Pons (tissue), 1 donor: ENCODE data around the gene PLA2G5.

ENCODE experiments used
- DNase-seq: peaks from one replicate; pipeline ENCODE4 v3.0.0-alpha.2; 2016; ENCODE audit warnings: low spot score

Gene PLA2G5

DNA sequence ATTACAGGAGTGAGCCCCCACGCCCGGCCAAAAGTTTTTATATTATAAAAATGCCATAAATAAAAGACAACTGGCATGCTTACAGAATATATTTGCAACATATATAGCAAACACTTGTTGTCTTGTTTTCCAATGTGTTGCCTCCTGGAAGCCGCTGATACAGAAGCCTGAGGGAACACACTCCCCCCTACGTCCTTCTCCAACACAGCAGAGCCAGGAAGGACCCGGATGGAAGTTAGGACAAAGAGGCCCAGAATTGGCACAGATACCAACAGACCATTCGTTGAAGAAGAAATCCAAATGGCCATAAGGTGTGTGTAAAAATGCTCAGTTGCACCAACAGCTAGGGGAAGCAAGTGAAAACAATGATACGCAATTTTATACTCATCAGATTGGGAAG, 1.3 kb upstream of the PLA2G5 start:
- no peak for DNase-seq

DNA sequence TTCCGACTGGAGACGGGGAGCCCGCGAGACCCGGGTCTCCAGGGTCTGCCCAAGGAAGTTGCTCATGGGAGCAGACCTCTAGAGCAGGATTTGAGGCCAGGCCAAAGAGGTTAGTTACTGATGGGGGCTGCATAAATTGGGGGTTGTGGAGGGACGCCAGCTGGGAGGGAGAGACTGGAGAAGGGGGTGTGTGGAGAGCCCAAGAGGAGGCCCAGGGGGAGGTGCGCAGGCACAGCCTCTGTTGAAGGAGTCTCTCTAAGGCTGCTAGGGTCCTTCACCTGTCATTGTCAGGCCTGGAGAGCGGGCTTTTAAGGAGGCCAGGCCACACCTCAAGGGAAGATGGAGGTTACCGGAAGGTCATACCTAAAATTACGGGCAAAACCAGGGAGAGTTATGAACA, 363 bp downstream of the PLA2G5 start:
- no peak for DNase-seq

DNA sequence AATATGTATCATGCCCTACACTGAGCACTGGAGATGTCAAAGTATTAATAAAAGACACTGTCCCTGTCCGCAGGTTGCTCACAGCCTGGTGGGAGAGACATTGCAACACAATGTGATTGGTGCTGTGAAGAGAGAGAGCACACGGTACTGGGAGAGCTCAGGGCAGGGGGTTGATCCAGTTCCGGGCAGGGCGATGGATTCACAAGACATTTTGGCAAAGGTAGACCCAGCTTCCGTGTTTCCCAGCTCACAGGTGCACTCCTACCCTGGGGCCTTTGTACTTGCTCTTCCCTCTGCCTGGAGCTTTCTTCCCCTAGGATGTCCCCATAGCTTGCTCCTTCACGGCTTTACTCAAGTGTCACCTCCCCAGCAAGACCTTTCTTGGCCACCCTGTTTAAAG, 1.4 kb downstream of the PLA2G5 start:
- no peak for DNase-seq

DNA sequence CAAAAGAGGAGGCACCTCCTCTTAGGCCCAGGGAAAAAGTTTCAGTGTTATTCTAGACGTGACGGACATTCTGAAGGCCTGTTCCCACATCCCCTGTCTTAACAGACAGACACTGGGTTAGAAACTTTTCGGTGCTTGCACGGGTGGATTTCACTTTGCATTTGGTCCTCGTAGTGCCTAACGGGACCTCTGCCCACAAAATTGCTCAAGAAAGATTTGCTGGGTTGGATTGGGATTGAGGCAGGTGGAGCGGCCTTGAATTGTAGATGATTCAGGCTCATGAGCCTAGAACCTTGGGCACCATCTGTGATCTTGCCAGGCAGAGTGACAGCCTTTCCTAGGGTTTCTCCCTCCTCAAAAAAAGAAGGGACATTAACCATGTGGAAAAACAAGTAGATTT, 2.8 kb downstream of the PLA2G5 start:
- no peak for DNase-seq

DNA sequence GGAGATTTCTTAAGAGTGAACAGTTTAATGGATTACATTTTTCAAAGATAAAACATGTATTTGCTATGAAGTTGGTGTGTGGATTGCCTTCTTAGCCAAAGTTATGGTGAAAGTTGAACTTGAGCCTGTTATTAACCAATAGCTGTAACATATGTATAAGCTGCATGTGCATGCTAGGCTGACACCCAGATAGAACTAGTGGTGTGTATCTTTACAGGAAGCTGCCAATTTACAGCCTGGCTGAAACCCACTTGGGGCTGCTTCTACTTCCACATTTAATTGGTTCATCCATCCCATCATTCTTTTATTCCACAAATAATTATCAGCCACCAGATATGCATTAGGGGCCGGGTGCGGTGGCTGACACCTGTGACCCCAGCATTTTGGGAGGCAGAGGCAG, 3.3 kb downstream of the PLA2G5 start:
- DNase-seq, result no peak

DNA sequence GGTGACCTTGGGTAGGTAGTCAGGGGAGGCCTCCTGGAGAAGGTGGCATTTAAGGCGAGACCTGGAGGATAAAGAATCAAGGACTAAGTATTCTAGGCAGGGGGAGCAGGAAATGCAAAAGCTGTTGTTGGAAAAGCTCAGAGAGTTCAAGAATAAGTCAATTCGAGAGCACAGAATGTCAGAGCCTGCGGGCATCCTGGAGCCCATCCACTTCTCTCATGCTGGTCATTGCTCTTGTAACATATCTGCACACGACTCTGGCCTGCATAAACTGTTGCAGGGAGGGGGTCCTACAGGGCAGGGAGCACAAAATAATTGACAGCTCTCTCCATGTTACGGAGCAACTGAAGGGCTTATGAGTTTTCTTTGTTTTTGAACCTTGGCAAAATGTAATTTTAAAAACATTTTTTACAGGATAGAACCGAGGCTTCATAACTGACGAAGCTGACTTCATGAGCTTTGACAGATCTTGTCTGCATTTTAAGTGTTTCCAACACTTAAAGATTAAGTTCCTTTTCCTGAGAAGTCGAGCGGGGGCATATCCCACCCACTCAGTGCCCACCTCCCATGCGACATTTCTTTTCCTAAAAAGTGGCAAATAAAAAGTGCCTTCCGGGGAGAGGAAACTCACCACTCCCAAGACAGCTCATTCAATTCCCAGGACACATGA, 4.2 kb downstream of the PLA2G5 start:
- DNase-seq, result no peak

DNA sequence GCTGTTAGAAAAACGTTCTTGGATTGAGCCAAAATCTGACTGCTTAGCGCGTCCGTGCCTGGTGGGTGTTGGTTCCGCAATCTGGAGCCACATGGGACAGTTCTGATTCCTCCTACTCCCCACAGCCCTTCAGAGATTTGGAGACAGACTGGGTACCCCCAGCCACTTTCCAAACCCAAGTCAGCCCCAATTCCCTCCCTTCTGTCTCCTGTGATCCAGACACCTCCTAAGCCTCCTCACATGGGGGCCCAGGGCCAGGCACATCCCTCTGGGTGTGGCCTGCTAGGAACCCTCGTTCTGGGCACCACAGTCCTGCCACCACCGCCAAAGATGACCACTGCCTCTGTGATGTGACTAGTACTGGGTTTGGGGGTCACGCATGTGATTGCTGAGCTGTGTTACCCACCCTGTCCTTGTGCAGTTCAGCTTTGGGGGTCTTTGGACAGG, 4.8 kb downstream of the PLA2G5 start:
- DNase-seq, result no peak

DNA sequence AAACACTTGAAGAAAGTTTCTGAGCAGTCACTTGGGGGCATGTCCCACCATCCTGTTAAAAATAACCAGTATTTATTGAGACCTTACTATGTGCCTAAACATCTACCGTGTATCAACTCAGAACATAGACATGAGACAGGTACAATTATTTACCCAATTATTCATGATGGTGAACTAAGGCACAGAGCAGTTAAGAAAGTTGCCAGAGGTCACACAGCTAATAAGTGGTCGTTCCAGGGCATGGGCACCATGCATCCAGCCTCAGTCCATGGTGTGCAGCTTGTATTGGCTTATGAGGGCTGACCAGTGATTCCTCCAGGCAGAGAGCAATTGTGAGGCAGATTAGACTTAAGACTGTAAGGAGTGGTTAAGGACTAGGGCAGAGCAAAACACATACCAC, 5.4 kb downstream of the PLA2G5 start:
- no peak for DNase-seq

DNA sequence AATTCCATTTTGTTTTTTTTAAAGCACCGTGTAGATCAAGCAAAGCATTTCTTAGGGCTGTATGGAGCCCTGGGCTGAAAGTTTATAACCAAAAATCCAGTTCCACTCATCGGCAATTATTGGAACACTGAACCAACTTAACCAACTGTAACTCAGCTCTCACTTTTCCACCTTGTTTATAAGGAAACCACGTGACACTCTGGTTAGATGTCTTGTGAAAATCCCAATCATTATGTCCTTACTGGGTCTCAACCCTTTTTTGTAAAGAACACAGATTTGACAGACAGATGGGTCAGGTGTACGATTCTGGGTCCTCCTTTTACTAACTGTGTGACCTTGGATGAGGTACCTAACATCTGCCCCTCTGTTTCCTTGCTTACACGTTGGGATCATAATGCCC, 6.2 kb downstream of the PLA2G5 start:
- DNase-seq, result no peak

DNA sequence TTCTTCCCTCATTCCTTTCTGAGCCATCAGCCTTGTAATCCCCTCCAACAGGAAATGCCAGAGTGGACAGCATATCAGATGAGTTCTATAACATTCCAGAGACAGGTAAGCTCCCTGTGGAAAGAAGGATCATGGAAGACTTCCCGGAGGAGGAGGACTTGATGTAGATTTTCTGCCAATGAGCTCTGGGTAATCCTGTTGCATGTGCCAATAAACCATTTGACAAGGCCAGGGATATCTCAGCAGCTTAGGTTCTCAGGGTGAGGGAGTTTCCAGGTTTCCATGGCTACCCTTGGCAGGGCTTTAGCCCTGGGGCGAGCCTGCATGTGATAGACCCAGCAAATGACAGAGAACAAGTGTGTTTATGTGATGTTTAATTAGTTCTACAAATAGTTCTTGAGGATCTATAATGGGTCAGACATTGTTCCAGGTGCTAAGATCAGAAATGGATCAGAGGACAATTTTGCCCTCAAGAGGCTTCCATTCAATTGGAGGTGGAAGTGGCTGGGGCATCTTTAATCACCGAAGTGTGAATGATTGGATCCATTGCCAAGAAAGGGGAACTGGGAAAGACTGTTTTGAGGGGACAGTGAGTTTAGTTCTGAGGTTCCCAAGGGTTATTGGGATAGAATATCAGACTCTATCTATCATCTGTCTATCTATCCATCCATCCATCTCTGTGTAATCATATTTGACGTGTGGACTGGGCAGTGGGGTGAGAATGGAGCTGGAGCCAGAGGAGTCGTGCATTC, 6.9 kb downstream of the PLA2G5 start:
- DNase-seq, result no peak

DNA sequence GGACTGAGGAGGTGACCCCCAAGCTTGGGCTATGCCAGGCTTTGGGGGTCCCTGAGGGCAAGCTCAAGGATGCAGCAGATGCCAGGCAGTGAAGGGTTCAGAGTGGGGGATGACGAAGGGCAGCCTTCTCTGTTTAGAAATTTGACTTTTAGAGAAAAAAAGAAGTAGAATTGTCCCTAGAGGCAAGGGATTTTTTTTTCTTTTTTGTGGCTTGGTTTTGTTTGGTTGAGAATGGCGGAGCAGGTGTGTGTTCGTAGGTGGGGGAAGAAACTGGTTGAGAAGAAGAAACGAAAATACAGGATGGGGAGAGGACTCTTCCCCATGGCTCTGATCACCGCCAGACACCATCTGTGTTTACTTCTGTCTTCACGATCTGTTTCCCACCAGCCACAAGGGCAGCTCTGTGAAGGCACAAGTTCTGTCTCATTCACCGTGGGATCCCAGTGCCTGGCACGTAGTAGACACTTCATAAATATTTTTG, 8.2 kb downstream of the PLA2G5 start:
- no peak for DNase-seq

DNA sequence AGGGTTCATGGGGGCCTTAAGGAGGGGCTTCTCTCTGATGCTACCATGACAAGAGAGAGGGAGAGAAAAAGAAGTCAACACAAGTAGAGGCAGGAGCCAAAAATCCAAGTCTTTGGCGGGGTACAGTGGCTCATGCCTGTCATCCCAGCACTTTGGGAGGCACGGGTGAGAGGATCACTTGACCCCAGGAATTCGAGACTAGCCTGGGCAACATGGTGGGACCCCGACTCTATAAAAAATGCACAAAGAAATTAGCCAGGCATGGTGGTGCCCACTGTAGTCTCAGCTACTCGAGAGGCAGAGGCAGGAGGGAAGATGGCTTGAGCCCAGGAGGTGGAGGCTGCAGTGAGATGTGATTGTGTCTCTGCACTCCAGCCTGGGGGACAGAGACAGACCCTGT, 8.7 kb downstream of the PLA2G5 start:
- DNase-seq, result no peak

DNA sequence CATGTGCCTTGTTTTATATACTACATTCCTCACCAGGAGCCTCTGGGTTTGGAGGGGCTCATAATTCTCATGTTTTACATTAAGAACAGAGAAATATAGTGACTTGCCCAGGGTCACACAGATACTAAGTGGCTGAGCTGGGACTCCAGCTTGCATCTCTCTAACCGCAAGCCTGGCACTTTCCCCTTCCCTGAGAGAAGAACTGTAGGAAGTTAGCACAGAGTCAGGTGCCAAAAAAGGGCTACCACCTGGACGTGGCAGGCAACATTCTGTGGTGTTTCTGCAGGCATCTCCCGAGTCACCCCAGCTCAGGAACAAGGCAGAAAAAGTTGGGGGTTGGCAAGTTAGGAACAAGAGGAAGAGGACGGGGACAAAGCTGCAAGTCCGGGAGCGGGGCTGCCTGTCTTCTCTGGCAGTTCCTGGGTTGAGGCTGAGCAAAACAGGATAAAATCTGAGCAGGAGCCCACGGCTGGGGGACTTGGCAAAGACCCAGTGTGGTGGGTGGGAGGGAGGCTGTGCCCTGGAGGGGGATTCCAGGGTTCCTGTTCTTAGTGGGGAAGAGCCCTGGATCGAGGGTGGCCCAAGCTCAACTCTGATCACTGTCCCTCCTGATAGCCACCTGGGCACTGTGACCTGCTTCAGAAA, 9.8 kb downstream of the PLA2G5 start:
- no peak for DNase-seq

DNA sequence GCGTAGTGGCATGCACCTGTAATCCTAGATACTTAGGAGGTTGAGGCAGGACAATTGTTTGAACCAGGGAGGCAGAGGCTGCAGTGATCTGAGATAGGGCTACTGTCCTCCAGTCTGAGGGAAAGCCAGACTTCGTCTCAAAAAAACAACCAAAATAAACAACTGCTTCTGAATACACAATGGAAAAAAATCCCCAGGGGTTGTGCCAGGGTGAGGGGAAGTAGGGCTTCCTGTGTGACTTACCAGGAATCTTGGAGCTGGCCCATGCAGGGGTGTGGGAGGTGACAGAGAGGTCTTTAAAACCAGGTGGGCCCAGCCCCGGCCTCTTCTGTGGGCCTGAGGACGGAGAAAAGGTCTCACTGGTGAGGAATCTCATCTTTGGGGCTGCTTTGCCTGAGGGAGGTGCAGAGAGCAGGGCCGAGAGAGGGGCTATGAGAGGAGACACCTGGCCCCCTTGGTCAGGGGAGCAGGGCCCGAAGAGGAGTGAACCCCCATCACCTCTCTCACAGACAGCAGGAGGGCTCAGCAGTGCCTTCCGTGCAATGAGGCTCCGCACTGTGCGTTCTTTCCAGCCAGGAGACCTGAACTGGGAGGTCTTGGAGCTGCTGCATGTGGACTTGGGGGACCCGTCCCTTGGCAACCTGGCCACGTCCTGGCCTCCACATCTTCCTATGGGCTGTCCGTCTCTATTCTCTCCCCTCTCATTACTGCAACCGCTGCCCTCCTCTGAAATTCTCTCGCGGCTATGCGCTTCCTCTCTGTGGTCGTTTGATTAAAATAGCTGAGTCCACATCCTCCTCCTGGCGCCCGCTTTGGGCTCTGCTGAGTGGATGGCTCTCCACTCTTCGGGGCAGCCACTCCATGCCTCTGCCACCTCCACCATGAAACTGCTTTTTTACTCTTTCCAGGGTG, 10.7 kb downstream of the PLA2G5 start:
- DNase-seq, result peak; percentile 14

DNA sequence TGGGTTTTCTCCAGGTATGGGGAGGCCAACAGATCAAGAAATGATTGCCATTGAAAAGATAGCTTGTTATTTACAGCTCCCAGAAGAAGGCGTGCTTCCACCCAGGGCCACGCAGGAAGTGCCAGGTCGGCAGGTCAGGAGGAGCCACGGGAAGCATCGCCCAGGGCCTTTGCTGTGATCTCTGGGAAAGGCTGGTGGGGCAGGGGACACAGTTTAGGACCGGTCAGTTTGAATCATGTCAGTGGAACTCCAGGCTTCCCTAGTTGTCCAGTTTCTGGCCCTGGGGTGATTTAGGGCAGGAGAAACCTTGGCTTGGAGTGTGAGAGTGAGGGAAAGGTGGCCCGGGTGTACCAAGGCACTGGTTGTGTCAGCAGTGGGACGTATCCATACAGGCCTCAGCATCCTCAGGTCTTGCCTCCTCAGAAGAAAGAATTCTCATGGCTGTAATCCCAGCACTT, 11.4 kb downstream of the PLA2G5 start:
- DNase-seq, result no peak

DNA sequence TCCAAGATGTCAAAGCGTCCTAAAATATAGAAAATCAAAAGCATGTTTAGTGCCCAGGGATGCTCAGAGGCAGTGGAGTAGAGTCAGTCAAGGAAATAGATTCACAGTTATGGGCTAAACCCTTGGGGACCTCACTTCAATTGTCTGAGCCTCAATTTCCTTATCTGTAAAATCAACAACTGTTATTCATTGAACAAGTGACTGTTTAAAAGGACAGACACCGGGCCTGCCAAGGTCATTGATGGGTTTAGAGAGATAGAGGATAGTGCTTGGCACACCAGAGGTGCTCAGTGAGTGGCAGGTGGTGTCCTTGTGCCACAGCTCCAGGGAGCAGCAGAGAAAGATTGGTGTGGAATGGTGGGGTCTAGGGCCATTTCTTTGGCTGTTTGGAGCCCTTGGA, 12.8 kb downstream of the PLA2G5 start:
- DNase-seq, result no peak

DNA sequence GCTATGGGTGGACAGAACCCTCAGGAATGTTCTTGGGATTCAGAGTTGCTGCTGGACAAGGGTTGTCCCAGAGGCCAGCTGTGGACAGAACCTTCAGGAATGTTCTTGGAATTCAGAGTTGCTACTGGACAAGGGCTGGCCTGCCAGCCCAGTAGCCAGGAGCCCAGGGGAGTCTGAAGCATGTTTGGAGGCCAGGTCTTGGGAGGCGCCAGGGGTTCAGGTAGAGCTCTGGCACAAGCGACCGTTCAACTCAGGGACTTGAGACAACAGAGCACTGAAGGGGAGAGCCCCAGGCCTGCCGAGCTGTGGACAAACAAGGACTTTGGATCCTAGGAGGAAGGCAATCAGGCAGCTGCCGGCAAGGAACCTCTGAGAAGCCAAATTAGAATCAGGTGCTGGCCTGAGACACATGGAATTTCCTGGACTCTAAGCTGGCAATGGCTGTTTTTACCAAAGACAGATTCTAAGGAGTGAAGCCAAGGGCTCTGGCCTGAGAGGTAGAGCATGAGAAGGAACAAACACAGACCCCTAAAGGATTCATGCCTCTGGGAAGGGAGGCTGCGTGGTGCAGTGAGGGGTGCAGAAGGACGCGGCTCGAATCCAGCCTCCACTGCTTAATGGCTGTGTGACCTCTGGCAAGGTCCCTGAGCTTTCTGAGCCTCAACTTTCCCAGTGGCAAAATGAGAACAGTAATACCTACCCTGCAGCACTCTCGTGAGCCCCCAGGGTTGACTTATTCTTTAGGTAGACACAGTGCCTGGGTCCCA, 13.4 kb downstream of the PLA2G5 start:
- DNase-seq, result no peak

DNA sequence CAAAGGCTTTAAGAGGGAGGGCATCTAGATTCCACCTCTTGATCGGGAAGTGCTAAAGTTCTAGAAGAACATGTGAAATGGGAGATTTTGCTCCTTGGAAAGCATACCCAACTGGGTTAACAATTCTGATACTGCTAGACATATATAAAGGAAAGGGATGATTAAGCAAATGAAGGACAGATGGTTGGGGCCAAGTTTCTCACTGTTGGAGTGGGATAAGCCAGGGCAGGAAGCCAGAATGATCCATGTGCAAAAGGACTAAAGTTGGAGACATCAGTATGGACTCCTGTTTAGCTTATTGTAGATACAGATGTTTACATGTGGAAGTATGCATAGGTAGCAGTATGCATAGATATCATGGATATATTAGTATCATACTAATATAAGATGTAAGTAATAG, 16.8 kb downstream of the PLA2G5 start:
- DNase-seq, result no peak

DNA sequence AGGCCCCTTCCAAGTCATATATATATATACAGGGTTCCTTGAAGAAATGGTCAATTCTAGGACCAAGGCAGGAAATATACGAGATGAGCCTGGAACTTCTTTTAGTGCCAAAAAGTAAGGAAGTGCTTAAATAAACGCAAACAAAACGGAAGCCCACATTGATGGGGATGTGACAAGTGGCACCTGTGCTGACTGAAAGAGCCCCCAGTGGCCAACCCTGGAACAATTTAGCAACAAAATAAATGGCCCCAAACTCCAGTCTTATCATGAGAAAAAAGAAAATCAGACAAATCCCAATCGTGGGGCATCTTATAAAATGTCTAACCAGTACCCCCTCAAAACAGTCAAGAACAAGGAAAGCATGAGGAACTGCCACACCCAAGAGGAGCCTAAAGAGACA, 17.7 kb downstream of the PLA2G5 start:
- DNase-seq, result no peak

DNA sequence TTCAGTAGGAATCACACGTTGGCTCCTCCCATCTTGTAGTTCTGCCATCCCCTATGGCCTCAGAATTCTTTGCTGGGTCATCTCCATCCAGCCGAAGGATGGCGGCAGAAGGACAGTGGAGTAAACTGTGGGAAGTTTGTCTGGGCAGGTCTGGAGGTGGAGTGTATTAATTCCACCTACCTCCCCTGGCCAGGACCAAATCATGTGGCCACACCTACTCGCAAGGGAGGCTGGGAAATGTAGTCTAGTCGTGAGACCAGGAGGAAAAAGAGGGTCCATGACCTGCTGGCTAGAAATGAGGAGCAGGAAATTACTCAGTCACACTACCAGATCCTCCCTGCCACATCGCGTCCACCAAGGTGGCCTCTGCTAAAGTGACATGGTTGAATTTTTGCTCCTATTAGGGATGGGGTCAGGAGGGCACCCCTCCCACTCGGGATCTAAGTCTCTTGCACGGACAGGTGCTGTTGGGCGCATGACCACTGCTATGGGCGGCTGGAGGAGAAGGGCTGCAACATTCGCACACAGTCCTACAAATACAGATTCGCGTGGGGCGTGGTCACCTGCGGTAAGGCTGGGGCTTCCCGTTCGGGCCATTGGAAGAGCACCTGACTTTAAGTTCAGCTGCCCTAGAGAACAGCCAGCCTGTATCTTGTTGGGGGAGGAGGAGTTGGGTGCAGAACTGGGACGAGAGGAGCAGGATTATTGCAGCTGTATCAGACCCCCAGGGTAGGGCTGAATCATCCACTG, 19.5 kb downstream of the PLA2G5 start:
- DNase-seq, result no peak

DNA sequence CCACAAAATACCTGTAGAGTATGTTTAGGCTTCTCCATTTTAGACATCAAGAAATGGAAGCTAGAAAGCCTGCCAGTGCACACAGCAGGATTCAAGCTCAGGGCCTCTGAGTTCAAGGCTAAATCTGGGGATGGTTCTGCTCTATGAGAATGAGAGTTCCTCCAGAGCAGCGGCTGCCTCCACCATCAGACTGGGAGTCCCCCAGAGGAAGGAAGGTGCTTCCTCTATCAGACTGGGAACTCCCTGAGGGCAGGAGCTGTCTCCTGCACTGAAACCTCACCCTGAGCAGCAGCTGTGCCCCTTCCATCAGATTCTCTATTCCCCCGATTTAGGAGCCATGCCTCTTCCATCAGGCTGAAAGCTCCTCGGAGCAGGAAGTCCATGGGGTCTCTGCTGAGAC, 20.1 kb downstream of the PLA2G5 start:
- DNase-seq, result no peak
